ENCODE data around the gene KCND2. TPM values are rescaled to one million over a fixed set of nuclear protein-coding genes. Genes with fewer than 3 reads are reported as not detected.

KCND2 gene
- total and polyA plus RNA-seq, 2 of the 4 experiments (the other 2 are of a cell fraction): under 0.01 TPM; not detected in 1

- H4K8ac ChIP-seq (ENCODE audit: low read depth in 2 of 2, low read length in 2 of 2): no peak overlapping the region
- no peak overlapping the region for H2AFZ ChIP-seq (replicated peaks; ENCODE audit: low read length, poor library complexity)
- H3K9ac ChIP-seq (ENCODE audit: low read depth, low read length): no peak overlapping the region
- intact Hi-C loops (cut with micrococcal nuclease): loop anchor here (10.0 kb wide), 3 partner anchors 449 to 1029 kb away; partner anchors contain the start of gene KCND2
- H3K9me1 ChIP-seq (ENCODE audit: insufficient read depth, low read length): no peaks in the 10 kb centered on the region
- H3K14ac ChIP-seq (replicated peaks; ENCODE audit: low read depth, low read length): no peak overlapping the region
- peaks cover 6% of the 10 kb centered on the region for H3K27me3 ChIP-seq (ENCODE audit: control insufficient read depth, insufficient read depth, low read length)
- no peak overlapping the region for H3K56ac ChIP-seq (ENCODE audit: extremely low read depth, insufficient read depth, low read length)
- no peak overlapping the region for H2AK5ac ChIP-seq (ENCODE audit: low read depth, low read length)
- no peak overlapping the region for H2BK120ac ChIP-seq (ENCODE audit: low read depth, low read length)
- no peaks in the 10 kb centered on the region for H3K79me1 ChIP-seq (ENCODE audit: low read depth in 1 of 2, low read length in 2 of 2)
- no peaks in the 10 kb centered on the region for H3K36me3 ChIP-seq (ENCODE audit: control insufficient read depth, insufficient read depth, low read length)
- H3K4ac ChIP-seq (ENCODE audit: low read depth, low read length): no peak overlapping the region
- in situ Hi-C loops (cut with MboI; ENCODE audit: low sequenced_read_pairs): no loop called here
- no peak overlapping the region for H2BK15ac ChIP-seq (ENCODE audit: low read depth, low read length)
- H3K4me3 ChIP-seq (ENCODE audit: insufficient read depth, low read depth, low read length): no peak overlapping the region
- dilution Hi-C loops (cut with HindIII; ENCODE audit: low sequenced_read_pairs, unreplicated experiment): no loop called here
- no peak overlapping the region for H2BK20ac ChIP-seq (ENCODE audit: low read depth, low read length)
- CTCF ChIA-PET: interaction anchor here (1.5 kb wide), 1 partner anchor 68 kb away, joined by 3 read pairs; no protein-coding TSS in a partner anchor
- no peak overlapping the region for H4K5ac ChIP-seq (ENCODE audit: low read depth, low read length)
- no peak overlapping the region for H3K4me2 ChIP-seq (ENCODE audit: low read depth, low read length)
- POLR2A ChIA-PET (ENCODE audit: unreplicated experiment): no interaction called here
- no CpG with 5 or more reads among the region's 1 CpG for WGBS, 2 experiments (ENCODE audit: extremely low coverage in 2 of 2, insufficient read length in 1 of 2)
- no peak for ATAC-seq (ENCODE audit: low read depth)
- no peak overlapping the region for H3K18ac ChIP-seq (ENCODE audit: low read depth, low read length)
- H2AK9ac ChIP-seq (replicated peaks; ENCODE audit: low read depth, low read length, poor library complexity): no peak overlapping the region
- no peaks in the 10 kb centered on the region for H3K4me1 ChIP-seq (ENCODE audit: control insufficient read depth, insufficient read depth, low read length)
- DNase-seq: no peak
- no peaks in the 10 kb centered on the region for H3K9me3 ChIP-seq (ENCODE audit: control insufficient read depth, insufficient read depth, low read length)
- no TSS peak for BruUV-seq (replicated peaks)
- no peaks in the 10 kb centered on the region for H4K20me1 ChIP-seq (ENCODE audit: insufficient read depth, low read length)
- H3K27ac ChIP-seq (ENCODE audit: insufficient read depth, low read length): no peak overlapping the region
- TF ChIP-seq MAZ (IDR thresholded peaks at IDR 0.05; ENCODE audit: borderline replicate concordance, low read depth, low read length) (no peak), CHD1 (IDR thresholded peaks at IDR 0.05; ENCODE audit: low read depth, low read length) (no peak), MXI1 (IDR thresholded peaks at IDR 0.05; ENCODE audit: borderline replicate concordance, low read depth, low read length) (no peak), POLR2A (IDR thresholded peaks at IDR 0.05; ENCODE audit: low read depth, low read length) (no peak), NFE2L2 (IDR thresholded peaks at IDR 0.05; ENCODE audit: low read depth, low read length) (no peak)
- TF ChIP-seq, protein P1, sequence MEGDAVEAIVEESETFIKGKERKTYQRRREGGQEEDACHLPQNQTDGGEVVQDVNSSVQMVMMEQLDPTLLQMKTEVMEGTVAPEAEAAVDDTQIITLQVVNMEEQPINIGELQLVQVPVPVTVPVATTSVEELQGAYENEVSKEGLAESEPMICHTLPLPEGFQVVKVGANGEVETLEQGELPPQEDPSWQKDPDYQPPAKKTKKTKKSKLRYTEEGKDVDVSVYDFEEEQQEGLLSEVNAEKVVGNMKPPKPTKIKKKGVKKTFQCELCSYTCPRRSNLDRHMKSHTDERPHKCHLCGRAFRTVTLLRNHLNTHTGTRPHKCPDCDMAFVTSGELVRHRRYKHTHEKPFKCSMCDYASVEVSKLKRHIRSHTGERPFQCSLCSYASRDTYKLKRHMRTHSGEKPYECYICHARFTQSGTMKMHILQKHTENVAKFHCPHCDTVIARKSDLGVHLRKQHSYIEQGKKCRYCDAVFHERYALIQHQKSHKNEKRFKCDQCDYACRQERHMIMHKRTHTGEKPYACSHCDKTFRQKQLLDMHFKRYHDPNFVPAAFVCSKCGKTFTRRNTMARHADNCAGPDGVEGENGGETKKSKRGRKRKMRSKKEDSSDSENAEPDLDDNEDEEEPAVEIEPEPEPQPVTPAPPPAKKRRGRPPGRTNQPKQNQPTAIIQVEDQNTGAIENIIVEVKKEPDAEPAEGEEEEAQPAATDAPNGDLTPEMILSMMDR (conservative IDR thresholded peaks at IDR 0.05; ENCODE audit: low read depth, low read length): no peak
- no peak overlapping the region for H4K91ac ChIP-seq (ENCODE audit: insufficient read depth, low read depth, low read length)
- H3K23ac ChIP-seq (ENCODE audit: low read depth, low read length): no peak overlapping the region
- no peak overlapping the region for H2BK5ac ChIP-seq (ENCODE audit: low read depth, low read length, poor library complexity, severe bottlenecking)
These were observed 450.8 kb downstream of the KCND2 start for GRCh38 chr7:120723465-120724385.
